COR-L47 (cell line): Measurements from ENCODE around the gene GPNMB.

ENCODE experiments used
- DNase-seq: peaks from one replicate; lab custom pipeline; 2025; lab: John Stamatoyannopoulos, UW

The GPNMB gene

GRCh38 chr7:23230641-23231101 lies 15.9 kb upstream of the GPNMB start:
- DNase-seq = no peak

GRCh38 chr7:23232966-23233365 lies 13.6 kb upstream of the GPNMB start:
- no peak for DNase-seq

- DNase-seq = no peak
These were observed 11.8 kb upstream of the GPNMB start for GRCh38 chr7:23234569-23235296.

DNA sequence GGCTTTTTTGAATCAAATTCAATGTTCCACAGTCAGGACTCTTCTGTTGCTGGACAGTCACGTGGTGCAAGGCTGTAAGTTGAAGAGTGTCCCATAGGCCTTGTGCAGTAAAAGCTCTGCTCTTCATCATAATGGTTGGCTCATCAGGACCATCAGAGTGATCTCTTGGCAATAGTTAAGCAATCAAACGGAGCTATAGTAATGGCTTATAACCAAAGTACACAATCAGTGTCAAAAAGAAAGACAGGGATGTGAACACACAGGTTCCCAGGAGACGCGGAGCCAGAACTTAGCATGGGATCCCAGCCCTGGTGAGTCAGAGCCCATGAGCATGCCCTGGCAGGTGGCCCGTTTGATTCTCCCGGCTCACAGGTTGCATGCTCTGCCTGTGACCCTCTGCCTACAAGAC lies 10.8 kb upstream of the GPNMB start:
- no peak for DNase-seq

GRCh38 chr7:23237000-23237399 lies 9.6 kb upstream of the GPNMB start:
- DNase-seq = no peak

GRCh38 chr7:23238983-23239652 lies 7.5 kb upstream of the GPNMB start:
- DNase-seq = no peak

GRCh38 chr7:23239698-23240097 lies 6.9 kb upstream of the GPNMB start:
- DNase-seq = no peak

DNA sequence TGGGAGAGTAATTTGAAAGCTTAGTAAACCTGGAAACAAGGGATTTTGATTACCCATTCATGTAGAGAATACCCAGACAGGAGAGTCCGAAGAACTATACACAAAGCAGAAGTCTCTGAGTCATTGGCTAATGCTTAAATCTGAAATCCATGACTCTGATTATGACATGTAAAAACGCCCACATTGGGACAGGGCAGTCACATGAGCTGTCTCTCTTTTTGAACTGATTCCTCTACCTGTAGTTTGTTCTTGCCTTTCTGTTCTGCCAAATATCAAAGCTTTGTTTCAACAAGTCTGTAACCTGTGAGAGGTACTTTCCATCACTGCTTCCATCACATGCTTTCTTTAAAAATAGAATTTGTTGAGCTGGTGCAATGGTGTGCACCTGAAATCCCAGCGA lies 4.3 kb upstream of the GPNMB start:
- DNase-seq = no peak

- DNase-seq = no peak
These were observed 3.6 kb upstream of the GPNMB start for GRCh38 chr7:23242935-23243334.

GRCh38 chr7:23247046-23247602 lies 549 bp downstream of the GPNMB start:
- DNase-seq = no peak

- DNase-seq = no peak
These were observed 1.2 kb downstream of the GPNMB start for GRCh38 chr7:23247603-23248335.

GRCh38 chr7:23249486-23249885 lies 2.9 kb downstream of the GPNMB start:
- no peak for DNase-seq

- no peak for DNase-seq
These were observed 7.6 kb downstream of the GPNMB start for GRCh38 chr7:23254051-23254681.

DNA sequence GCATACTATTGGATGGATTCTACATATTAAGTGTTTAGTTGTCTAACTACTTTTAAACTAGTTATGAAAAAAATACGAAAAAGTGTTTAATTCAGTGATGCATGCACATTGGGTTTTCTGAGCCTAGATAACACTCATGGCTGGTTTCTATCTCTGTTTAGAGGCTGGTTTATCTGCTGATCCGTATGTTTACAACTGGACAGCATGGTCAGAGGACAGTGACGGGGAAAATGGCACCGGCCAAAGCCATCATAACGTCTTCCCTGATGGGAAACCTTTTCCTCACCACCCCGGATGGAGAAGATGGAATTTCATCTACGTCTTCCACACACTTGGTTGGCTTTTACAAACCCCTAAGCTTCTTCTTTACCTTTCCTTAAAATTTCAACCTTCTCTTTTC lies 10.2 kb downstream of the GPNMB start:
- DNase-seq = no peak

GRCh38 chr7:23260371-23260770 lies 13.8 kb downstream of the GPNMB start:
- DNase-seq = no peak

DNA sequence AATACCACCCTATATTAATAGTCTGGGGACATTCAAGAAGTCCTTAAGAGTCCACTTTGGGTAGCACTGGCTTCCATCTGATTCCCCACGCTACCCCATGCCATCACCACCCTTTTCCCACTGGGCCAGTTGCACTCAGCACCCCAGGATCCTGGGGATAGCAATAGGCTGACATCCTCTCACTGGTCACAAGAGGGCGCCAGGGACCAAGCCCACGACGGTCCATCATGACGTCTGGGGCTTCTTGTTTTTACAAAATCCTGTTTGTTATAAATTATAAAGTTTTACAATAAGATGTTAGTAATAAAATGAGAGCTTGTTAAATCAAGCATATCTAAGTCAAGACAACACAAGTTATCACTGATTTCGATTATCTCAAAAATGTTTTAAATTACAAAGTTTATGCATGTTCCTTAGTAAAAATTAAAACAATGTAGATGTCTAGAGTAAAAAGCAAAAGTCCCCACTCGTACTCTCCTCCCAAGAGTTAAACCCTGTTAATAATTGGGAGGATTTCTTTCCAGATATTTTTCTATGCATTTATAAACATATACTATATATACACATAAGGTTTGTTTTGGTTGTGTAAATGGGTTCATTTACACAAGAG lies 15.4 kb downstream of the GPNMB start:
- peak; percentile 44 for DNase-seq

- DNase-seq = no peak
These were observed 18.4 kb downstream of the GPNMB start for GRCh38 chr7:23264916-23265458.

GRCh38 chr7:23266918-23267317 lies 20.3 kb downstream of the GPNMB start:
- DNase-seq = no peak

- no peak for DNase-seq
These were observed 20.8 kb downstream of the GPNMB start for GRCh38 chr7:23267357-23267756.

DNA sequence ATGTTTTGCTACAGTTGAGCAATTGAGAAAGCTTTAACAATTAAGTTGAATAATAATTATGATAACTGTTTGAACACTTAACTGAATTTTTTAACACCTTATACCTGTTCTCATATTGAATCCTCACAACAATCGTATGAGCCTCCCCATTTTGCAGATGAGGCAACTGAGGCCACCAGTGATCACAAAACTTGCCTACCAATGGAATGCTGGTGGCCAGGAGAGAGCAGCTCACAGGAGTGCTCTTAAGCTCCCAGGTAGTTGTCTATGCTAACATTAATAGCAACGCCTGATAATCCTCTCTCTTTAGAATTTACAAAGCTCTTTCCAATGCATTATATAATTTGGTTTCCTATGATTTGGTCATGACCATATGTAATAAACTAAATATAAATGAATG lies 21.6 kb downstream of the GPNMB start:
- DNase-seq = no peak

DNA sequence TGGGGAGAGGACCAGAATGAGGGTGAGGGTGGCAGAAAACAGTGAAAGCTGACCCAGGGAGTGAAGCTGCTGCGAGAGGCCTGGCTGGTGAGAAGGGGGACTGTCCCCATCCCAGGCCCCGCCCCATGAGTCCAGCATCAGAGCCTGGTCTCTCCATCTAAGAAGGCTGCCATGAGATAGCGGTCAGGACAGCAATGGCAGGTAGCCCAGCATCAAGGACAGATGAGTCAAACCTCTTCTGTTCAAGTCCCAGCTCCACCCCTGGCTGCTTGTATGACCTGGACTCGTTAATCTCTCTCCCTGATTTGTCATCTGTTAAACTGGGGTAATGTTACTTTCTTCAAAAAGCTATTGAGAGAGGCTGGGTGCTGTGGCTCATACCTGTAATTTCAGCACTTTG lies 22.2 kb downstream of the GPNMB start:
- no peak for DNase-seq

DNA sequence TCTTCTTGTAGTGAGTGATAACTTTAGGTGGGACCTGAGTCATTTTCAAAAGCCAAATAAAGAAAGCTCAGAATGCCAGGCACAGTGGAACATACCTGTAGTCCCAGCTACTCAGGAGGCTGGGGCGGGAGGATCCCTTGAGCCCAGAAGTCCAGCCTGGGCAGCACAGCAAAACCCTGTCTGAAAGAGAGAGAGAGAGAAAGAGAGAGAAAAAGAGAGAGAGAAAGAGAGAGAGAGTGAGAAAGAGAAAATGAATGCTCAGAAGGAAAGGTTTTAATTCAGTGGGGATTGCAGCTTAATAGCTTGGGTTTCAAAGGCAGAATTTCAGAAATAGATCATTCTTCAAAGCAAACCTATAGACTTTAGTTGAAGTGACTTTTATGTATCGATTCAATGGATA lies 25.7 kb downstream of the GPNMB start:
- no peak for DNase-seq
